GM18498 (cell line): ENCODE measurements around the gene TBX6.
A peak's percentile ranks its signal among the peaks of the same experiment; 100 is the strongest.

ENCODE experiments used
- ATAC-seq: cut with Tn5 transposase; IDR thresholded peaks from one replicate; pipeline ENCODE4 v1.9.1; 2021; ENCODE audit warnings: mild to moderate bottlenecking, moderate library complexity; ENCODE audit not compliant: unreplicated experiment

The TBX6 gene

DNA sequence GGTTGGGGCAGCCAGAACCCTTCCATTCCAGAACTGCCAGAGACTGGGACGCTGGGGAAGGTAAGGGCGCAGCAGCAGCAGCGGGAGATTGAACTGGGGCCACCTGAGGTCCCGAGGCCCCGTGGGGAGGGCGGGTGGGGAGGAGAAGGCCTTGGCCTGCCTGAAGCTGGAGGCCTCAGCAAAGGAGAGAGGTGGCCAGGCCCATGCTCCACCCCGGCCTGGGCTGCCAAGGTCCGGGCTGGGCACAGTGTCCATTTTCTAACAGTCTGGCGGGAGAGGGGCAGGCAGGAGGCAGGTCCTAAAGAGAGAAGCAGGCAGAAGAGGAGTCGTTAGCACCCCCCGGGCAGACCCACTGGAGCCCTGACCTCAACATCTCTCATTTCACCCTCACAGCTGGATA lies 22.7 kb upstream of the TBX6 start:
- no peak for ATAC-seq

DNA sequence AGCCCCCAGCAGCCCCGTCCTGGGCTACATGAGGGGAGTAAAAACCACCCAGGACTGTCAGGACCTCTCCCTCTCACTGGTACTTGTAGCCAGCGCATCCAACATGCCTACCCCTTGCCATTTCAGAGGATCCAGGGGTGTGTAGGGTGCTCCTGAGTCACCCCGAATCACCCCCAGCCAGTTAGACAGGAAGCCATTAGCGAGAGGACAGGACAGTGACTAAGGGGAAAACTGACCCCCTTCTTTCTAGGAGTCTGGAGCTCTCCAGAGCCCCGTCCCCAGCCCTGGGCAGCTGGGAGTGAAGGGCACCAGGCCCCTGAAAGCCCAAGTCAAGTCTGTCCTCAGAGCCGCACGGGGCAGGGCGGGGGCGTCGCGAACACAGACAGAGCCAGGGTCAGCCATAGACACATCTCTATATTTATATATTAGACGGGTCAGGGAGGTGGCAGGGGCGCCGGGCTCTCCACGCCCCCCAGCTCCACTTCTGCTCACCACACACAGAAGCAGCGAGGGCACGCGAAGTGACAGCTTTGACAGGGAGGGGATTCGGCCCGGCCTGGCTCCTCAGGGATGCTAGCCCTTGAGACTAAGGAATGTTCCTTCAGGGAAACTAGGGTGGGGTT lies 22.1 kb upstream of the TBX6 start:
- no peak for ATAC-seq

- no peak for ATAC-seq
Observed at GRCh38 chr16:30113031-30113710, 21.4 kb upstream of the TBX6 start, which contains the start of gene GDPD3. Gene GDPD3, minus strand, starts transcription at chr16:30113537. Its CDS starts 59 bp downstream, at chr16:30113478.

DNA sequence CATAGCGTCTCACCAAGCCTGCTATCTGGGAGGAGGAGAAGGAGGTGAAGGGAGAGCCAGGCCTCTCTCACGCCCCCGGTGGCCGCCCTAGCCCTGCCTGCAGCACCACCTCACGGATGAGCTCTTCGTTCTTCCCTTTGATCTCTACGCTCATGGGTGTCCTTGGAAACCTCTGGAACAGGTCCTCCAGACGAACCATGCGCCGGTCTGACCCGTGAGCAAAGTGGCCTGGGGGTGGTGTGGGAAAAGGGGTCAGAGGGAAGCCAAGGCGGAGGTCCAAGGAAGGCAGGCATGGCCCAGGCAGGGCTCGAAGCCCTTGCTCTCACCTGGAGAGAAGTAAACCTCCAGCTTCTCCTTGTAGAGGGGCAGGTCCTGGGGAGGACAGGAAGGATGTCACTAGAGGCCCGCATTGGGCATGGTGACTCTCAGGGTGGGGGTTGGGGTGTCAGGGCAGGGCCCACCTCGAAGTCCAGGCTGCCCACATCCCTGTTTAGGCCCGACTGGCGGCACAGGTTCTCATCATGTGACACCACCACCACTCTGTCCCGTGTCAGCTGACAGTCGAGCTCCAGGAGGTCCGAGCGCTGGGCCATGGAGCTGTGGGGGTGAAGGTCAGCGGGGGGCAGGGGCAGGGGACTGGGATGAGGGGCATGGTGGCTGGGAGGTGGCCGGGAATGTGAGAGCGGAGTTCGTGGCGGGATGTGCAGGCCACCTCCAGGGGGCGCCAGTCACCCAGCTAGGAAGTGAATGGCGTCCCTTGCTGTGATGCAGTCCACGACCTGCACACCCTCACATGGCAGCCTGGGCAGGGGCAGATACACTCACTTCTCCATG lies 20.7 kb upstream of the TBX6 start:
- no peak for ATAC-seq

DNA sequence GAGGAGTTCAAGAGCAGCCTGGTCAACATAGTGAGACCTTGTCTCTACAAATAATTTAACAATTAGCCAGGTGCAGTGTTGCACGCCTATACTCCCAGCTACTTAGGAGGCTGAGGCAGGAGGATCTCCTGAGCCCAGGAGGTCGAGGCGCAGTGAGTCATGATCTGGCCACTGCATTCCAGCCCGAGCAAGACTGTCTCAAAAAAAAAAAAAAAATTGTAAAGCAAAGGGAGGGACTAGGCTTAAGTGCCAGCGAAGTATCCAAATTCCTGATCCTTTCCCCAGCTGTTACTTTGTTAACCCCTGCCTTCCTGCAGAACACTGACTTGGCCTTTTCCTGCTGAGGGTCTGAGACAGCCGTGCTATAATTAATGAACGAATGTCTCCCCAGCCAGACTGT lies 18.9 kb upstream of the TBX6 start:
- no peak for ATAC-seq

GRCh38 chr16:30108059-30108850 lies 16.5 kb upstream of the TBX6 start:
- ATAC-seq: no peak

DNA sequence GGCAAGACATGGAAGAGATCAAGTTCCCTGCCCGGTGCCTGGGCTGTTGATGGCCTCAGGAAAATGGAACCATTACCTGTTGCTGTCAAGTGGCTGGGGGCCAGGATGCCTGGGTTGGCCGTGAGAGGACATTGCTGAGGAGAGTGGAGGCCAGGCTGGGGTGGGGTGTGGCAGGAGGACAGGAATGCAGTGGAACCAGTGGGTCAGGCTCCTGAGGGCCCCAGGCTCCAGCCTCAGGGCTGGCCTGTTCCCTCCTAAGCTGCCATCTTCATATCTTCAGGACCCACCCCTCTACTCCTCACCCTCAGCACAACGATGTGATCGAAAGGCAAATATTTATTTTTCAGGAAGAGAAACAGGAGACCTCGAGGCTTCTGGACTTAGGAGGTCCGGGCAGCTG lies 12.8 kb upstream of the TBX6 start:
- no peak for ATAC-seq

DNA sequence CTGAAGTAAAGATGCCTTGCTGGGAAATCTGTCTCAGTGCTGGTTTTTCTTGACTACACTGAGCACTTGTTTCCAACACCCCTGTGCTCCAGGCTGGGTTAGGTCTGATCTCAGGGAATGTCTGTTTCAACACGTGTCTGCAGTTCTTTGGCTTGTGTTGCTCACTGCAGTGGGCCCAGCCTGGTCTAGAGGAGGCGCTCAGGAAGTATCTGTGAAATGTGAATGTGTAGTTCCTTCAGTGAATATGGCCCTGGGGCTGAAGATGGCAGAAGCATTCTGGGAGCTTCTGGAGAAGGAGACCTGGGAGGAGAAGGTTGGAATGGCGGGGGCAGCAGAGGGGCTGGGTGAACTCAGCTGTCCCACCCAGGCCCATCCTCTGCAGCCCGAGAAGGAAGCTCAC lies 12.4 kb upstream of the TBX6 start:
- no peak for ATAC-seq

DNA sequence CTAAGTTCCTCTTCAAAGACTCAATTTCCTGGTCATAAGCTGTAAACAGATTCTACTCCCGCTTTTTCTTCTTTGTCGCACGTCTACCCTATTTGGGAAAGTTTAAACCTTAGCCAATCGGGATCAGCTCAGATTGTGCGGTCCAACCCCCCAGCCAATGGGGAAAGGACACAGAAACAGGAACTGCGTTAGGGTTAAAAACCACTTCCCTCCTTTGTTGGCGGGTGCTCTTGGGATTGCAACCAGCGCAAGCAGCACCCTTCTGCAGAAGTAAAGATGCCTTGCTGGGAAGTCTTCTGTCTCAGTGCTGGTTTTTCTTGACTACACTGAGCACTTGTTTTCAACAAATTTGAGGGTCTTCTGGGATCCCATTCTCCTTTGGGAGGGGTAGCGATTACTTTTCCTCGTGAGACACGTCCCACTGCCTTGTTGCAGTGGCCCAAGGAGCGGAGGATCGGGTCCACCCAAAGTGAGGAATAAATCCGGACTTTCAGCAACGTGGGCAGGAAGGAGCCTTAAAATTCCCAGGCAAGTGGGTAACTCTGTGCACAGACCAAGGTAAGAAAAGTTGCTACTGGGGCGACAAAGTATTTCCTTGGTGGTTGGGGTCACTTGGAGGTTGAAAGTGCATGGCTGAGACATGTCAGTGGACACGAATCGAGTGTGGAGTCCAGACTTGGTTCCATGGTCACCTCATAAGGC lies 5.3 kb upstream of the TBX6 start:
- ATAC-seq: no peak

- ATAC-seq: peak; percentile 65
Observed at GRCh38 chr16:30096105-30096861, 4.6 kb upstream of the TBX6 start, which contains the start of gene YPEL3. Gene YPEL3, minus strand, starts transcription at chr16:30096213. Its CDS starts 731 bp downstream, at chr16:30095482.

GRCh38 chr16:30095166-30096078 lies 3.7 kb upstream of the TBX6 start:
- ATAC-seq: no peak

- no peak for ATAC-seq
Observed at GRCh38 chr16:30094541-30095165, 2.9 kb upstream of the TBX6 start.

DNA sequence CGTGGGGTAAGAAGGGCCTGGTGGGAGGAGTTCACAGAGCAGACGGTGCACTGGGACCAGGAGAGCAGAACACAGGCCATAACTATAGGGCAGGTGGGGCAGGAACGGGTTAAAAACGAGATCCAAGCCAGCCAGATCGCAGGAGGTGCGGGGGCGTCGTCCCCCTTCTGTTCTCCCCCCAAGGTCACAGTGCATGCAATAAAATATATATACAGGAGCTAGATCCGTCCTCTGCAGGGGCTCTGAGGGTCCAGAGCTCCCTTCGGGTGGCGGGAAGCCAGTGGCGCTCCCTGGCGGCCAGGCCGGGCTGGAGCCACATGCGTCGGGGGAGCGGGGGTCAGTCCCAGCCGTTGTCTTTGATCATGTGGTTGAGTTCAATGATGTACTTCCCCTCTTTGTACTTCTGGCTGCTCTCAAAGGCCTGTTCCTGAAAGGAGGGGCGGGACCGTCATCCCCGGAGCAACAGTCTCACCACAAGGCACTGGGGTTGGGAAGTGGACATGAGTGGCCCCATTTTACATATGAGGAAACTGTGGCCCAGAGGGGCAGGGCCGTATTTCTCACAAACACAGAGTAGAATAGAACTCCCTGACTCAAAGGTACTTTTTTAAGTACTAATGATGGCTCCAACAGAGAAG lies 768 bp upstream of the TBX6 start:
- peak; percentile 44 for ATAC-seq

DNA sequence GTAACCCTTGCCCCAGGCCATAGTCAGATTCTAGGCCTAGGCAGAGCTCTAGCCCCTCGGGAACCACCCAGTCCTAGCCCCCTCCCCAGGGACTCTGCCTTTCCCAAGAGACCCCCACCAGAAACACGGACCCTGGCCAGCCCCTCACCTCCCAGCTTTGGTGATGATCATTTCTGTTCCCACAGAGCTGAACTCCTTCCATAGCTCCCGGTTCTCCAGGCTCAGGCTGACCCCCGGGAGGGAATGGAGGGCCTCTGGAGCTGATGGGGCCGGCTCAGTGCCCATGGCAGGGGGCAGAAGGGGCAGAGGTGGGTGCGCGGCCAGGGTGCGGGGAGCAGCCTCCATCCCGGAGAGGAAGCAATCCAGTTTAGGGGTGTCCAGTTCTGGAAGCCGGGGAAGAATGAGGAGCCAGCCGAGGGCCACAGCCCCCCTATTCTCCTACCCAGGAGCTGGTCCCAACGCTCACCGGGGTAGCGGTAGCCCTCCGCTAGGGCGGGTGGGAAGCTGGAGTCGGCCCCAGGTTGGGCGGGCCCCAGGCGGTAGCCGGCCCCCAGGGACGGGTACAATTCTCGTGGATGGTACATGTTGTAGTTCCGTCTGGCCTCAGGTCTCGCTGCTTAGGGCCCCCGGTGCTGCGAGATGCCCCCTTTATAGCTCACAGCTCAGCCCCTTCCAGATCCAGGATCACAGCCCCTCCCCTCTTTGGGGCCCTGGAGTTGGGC lies 953 bp downstream of the TBX6 start:
- no peak for ATAC-seq

- ATAC-seq: no peak
Observed at GRCh38 chr16:30088832-30089624, 2.7 kb downstream of the TBX6 start.

DNA sequence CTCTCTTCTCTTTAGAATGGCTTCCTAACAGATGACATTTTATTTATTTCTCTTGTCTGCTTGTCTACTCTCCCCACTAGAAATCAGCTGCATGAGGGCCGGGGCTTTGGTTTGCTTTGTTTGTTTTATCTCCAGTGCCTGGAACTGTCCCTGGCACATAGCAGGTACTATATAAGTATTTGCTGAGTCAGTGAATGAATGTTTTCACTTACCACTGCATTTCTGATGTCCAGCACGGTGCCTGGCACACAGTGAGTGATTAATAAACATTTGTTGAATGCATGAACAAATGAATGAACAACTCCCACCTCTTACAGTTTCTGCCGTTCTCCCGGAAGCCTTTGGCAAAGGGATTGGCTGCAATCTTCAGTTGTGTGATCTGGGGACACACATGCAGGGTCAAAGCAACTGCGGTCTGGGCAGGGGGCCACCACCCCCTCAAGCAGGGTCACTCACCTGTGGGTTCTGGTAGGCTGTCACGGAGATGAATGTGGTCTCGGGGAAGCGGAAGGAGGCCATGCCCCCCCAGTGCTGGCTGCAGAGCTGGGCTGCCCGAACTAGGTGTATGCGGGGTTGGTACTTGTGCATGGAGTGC lies 3.4 kb downstream of the TBX6 start:
- no peak for ATAC-seq
